GM12892 (cell line): ENCODE data around the gene ACOT6.
"Not testable (repeated sequence)": the region's sequence is repeated elsewhere in the genome, so short reads cannot be mapped to it uniquely, and the experiment has no call there.

Source experiments
- POLR2AphosphoS5 ChIP-seq: IDR thresholded peaks from 2 replicates; pipeline ENCODE4 v1.6.1; 2011; ENCODE audit warnings: low read depth, low read length, control low read depth
- TAF1 ChIP-seq: IDR thresholded peaks from 2 replicates; pipeline ENCODE4 v1.6.1; 2011; ENCODE audit warnings: low read depth, mild to moderate bottlenecking, control low read depth, low read length, borderline replicate concordance

- TF ChIP-seq POLR2AphosphoS5, TAF1: not testable (repeated sequence)
Measured at GRCh38 chr14:73659202-73659601, 46.9 kb downstream of the ACOT6 start.
